SU-DHL-6 (cell line): ENCODE results near the gene MBOAT1.

Experiments used
- H2AFZ ChIP-seq: fragments of 200-600 bp; sonication (generic); 2 replicates; pipeline ENCODE4 v1.6.1; 2014; ENCODE audit warnings: low read depth, mild to moderate bottlenecking, moderate library complexity, mixed read lengths, antibody characterized with exemption, low read length; ENCODE audit not compliant: severe bottlenecking
- H3F3A ChIP-seq: fragments of 200-600 bp; shearing (Covaris generic); 2 replicates; pipeline ENCODE4 v1.6.0; 2016; ENCODE audit warnings: antibody characterized with exemption, mild to moderate bottlenecking; ENCODE audit not compliant: insufficient read depth
- H3K27ac ChIP-seq: fragments of 200-600 bp; sonication (generic); 2 replicates; pipeline ENCODE4 v1.5.1; 2016; ENCODE audit warnings: low read depth, mild to moderate bottlenecking, low read length, moderate library complexity, mixed read lengths
- H3K27me3 ChIP-seq: fragments of 200-600 bp; sonication (generic), shearing (Covaris generic); 2 replicates; pipeline ENCODE4 v1.6.0; 2014; ENCODE audit warnings: mild to moderate bottlenecking, low read length
- H3K36me3 ChIP-seq: fragments of 200-600 bp; sonication (generic); 2 replicates; pipeline ENCODE4 v1.6.1; 2014; ENCODE audit warnings: mild to moderate bottlenecking, low read length, mixed read lengths
- H3K4me2 ChIP-seq: fragments of 300-600, 200-600 bp; shearing (Covaris generic), sonication (generic); 2 replicates; pipeline ENCODE4 v1.6.0; 2014; ENCODE audit warnings: low read length, low read depth, mild to moderate bottlenecking; ENCODE audit not compliant: poor library complexity, severe bottlenecking
- H3K4me3 ChIP-seq: fragments of 200-600 bp; sonication (generic); 2 replicates; pipeline ENCODE4 v1.5.1; 2014; ENCODE audit warnings: antibody characterized with exemption, low read length, mild to moderate bottlenecking, mixed read lengths; ENCODE audit not compliant: insufficient read depth, poor library complexity, severe bottlenecking
- H3K79me2 ChIP-seq: fragments of 200-600 bp; sonication (generic); 2 replicates; pipeline ENCODE4 v1.6.1; 2014; ENCODE audit warnings: mild to moderate bottlenecking, low read length, moderate library complexity; ENCODE audit not compliant: insufficient read depth
- H3K9ac ChIP-seq: fragments of 200-600 bp; sonication (generic); 2 replicates; pipeline ENCODE4 v1.7.0; 2014; ENCODE audit warnings: mild to moderate bottlenecking, low read length
- H3K9me2 ChIP-seq: fragments of 200-600 bp; sonication (generic); replicated peaks from 2 replicates; pipeline ENCODE4 v1.6.1; 2014; ENCODE audit warnings: low read length; ENCODE audit not compliant: insufficient read depth
- H3K9me3 ChIP-seq: fragments of 200-600 bp; sonication (generic); 2 replicates; pipeline ENCODE4 v1.6.1; 2014; ENCODE audit warnings: low read length, mixed read lengths; ENCODE audit not compliant: insufficient read depth
- H4K20me1 ChIP-seq: fragments of 200-600 bp; sonication (generic); 2 replicates; pipeline ENCODE4 v1.6.1; 2014; ENCODE audit warnings: low read depth, mild to moderate bottlenecking, antibody characterized with exemption, low read length, moderate library complexity, mixed read lengths
- CTCF ChIP-seq: fragments of 200-600 bp; sonication (generic); IDR thresholded peaks from one replicate; pipeline ENCODE4 v1.5.1; 2017; ENCODE audit warnings: antibody characterized with exemption, mild to moderate bottlenecking, low read length, moderate library complexity; ENCODE audit not compliant: insufficient read depth, poor library complexity, severe bottlenecking
- EZH2phosphoT487 ChIP-seq: fragments of 200-600 bp; sonication (generic), shearing (Covaris generic); conservative IDR thresholded peaks from 2 replicates; pipeline ENCODE4 v1.6.1; 2018; ENCODE audit warnings: mild to moderate bottlenecking, antibody characterized with exemption, low read length, moderate library complexity, mixed read lengths

Gene MBOAT1

GRCh38 chr6:20217891-20218290 lies 5.6 kb upstream of the MBOAT1 start:
- Histone ChIP-seq H3F3A (no peaks in the 10 kb centered on the region), H3K4me2 (no peak overlapping the region), H3K36me3 (no peaks in the 10 kb centered on the region), H3K4me3 (no peak overlapping the region), H2AFZ (no peak overlapping the region), H3K9ac (no peak overlapping the region), H3K79me2 (no peaks in the 10 kb centered on the region), H3K27ac (no peak overlapping the region), H4K20me1 (no peaks in the 10 kb centered on the region), H3K27me3 (no peaks in the 10 kb centered on the region), H3K9me2 (no peaks in the 10 kb centered on the region), H3K9me3 (no peaks in the 10 kb centered on the region)
- TF ChIP-seq EZH2phosphoT487: no peak
- TF ChIP-seq CTCF: no peak

- H3K27me3 ChIP-seq: no peaks in the 10 kb centered on the region
- no peak overlapping the region for H2AFZ ChIP-seq
- H3K4me3 ChIP-seq: no peak overlapping the region
- H3K9ac ChIP-seq: no peak overlapping the region
- H3F3A ChIP-seq: no peaks in the 10 kb centered on the region
- H3K4me2 ChIP-seq: no peak overlapping the region
- H3K27ac ChIP-seq: no peak overlapping the region
- H3K9me2 ChIP-seq: no peaks in the 10 kb centered on the region
- no peak for TF ChIP-seq EZH2phosphoT487
- H3K79me2 ChIP-seq: no peaks in the 10 kb centered on the region
- H4K20me1 ChIP-seq: no peaks in the 10 kb centered on the region
- H3K36me3 ChIP-seq: no peaks in the 10 kb centered on the region
- no peaks in the 10 kb centered on the region for H3K9me3 ChIP-seq
Measured at GRCh38 chr6:20217324-20217855, 5.1 kb upstream of the MBOAT1 start.

GRCh38 chr6:20215310-20215709 lies 3.0 kb upstream of the MBOAT1 start:
- no peaks in the 10 kb centered on the region for H3K9me3 ChIP-seq
- no peaks in the 10 kb centered on the region for H4K20me1 ChIP-seq
- no peak overlapping the region for H3K9ac ChIP-seq
- no peak overlapping the region for H2AFZ ChIP-seq
- no peaks in the 10 kb centered on the region for H3F3A ChIP-seq
- H3K4me3 ChIP-seq: no peak overlapping the region
- no peaks in the 10 kb centered on the region for H3K9me2 ChIP-seq
- no peak overlapping the region for H3K4me2 ChIP-seq
- H3K27ac ChIP-seq: no peak overlapping the region
- no peaks in the 10 kb centered on the region for H3K79me2 ChIP-seq
- no peaks in the 10 kb centered on the region for H3K36me3 ChIP-seq
- no peaks in the 10 kb centered on the region for H3K27me3 ChIP-seq
- TF ChIP-seq CTCF: no peak
- no peak for TF ChIP-seq EZH2phosphoT487

- Histone ChIP-seq H3K4me2 (no peak overlapping the region), H2AFZ (no peak overlapping the region), H3K4me3 (no peak overlapping the region), H4K20me1 (no peaks in the 10 kb centered on the region), H3K36me3 (no peaks in the 10 kb centered on the region), H3K27me3 (no peaks in the 10 kb centered on the region), H3K27ac (no peak overlapping the region), H3F3A (no peaks in the 10 kb centered on the region), H3K9ac (no peak overlapping the region), H3K9me3 (no peaks in the 10 kb centered on the region), H3K9me2 (no peaks in the 10 kb centered on the region), H3K79me2 (no peaks in the 10 kb centered on the region)
- no peak for TF ChIP-seq EZH2phosphoT487
- no peak for TF ChIP-seq CTCF
Measured at GRCh38 chr6:20213271-20213798, 1.1 kb upstream of the MBOAT1 start.
